Activated naive CD4-positive, alpha-beta T cell treated with anti-CD3 and anti-CD28 coated beads, Interleukin-2, amount 50 U/mL, for 24 hours (primary cell): ENCODE measurements around the gene MAD2L1BP.
A peak's percentile ranks its signal among the peaks of the same experiment; 100 is the strongest.
"Not testable (repeated sequence)": the region's sequence is repeated elsewhere in the genome, so short reads cannot be mapped to it uniquely, and the experiment has no call there.

Experiments
- H3K27ac Mint-ChIP-seq: one replicate; pipeline ENCODE4 v1.8.0; 2021; ENCODE audit warnings: mild to moderate bottlenecking, mixed read lengths
- H3K27me3 Mint-ChIP-seq: one replicate; pipeline ENCODE4 v1.8.0; 2021; ENCODE audit warnings: mixed read lengths
- H3K36me3 Mint-ChIP-seq: one replicate; pipeline ENCODE4 v1.8.0; 2021; ENCODE audit warnings: mixed read lengths
- H3K4me1 Mint-ChIP-seq: one replicate; pipeline ENCODE4 v1.8.0; 2021; ENCODE audit warnings: mixed read lengths
- H3K4me3 Mint-ChIP-seq: one replicate; pipeline ENCODE4 v1.8.0; 2021; ENCODE audit warnings: mild to moderate bottlenecking, mixed read lengths
- H3K9me3 Mint-ChIP-seq: one replicate; pipeline ENCODE4 v1.8.0; 2021; ENCODE audit warnings: mixed read lengths

The MAD2L1BP gene, protein sequence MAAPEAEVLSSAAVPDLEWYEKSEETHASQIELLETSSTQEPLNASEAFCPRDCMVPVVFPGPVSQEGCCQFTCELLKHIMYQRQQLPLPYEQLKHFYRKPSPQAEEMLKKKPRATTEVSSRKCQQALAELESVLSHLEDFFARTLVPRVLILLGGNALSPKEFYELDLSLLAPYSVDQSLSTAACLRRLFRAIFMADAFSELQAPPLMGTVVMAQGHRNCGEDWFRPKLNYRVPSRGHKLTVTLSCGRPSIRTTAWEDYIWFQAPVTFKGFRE

DNA sequence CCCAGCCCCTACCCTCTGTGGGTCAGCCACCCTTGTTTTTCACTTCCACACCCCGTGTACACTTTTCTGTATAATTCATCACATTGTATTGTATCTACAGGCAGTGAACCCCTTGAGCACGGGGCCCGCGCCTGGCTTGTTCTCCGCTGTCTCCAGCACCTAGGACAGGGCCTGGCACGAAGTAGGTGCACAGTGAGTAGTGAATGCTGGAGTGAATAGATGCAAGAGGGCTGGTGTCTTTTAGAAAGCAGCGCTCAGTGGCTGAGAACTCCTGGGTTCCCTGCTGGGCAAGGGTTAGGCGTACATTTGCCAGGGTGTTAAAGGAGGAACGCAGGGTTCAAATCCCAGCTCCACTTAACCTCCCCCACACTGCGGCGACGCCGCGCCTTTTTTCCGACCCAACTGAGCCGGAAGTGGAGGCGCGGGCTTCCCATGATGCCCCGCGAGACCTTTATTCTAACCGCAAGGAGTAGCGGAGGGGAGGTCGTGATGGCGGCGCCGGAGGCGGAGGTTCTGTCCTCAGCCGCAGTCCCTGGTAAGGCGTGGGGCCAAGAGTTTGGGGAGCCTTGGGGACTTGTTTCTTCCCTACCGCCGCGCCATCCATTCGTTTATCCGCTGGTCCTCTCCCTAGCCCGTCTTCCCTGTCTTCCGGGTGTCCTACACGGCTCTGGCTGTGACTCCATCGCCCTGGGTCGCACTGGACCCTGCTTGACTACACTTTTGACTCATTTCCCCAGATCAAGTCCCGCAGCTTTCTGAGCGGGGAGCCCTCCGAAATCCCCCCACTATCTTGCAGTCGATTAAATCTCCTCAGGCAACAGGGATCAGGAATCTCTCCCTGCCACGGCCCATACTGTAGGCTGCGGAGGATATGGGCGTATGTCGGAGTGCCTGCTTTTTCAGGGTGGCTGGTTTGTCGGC is at the start of gene MAD2L1BP:
TSS of gene MAD2L1BP (plus strand) at position 454 of the 921 bp plus-strand sequence. CDS start at position 490, 36 bp downstream.
- Mint-ChIP-seq H3K9me3 (no peaks in the 10 kb centered on the region), H3K27ac (peak within 1 kb of the TSS; percentile 97), H3K4me3 (peak within 1 kb of the TSS; percentile 100), H3K4me1 (peaks cover 48% of the 10 kb centered on the region), H3K27me3 (no peaks in the 10 kb centered on the region), H3K36me3 (peaks cover 9% of the 10 kb centered on the region)

DNA sequence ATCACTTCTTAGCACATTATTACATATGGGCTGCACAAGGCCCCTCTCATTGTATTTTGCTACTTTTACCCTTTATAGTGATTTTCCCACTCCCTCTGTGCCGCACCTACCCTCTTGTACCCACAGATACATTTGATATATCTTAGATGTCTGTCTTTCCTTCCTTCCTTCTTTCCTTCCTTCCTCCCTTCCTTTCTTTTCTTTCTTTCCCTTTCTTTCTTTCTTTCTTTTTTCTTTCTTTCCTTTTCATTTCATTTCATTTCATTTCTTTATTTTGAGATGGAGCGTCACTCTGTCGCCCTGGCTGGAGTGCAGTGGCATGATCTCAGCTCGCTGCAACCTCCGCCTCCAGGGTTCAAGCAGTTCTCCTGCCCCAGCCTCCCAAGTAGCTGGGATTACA is 47.4 kb upstream of the MAD2L1BP start:
- Mint-ChIP-seq H3K9me3 (no peaks in the 10 kb centered on the region), H3K4me1 (peaks cover 20% of the 10 kb centered on the region), H3K27me3 (no peaks in the 10 kb centered on the region), H3K27ac (no peak overlapping the region), H3K4me3 (no peak overlapping the region), H3K36me3 (peaks cover 17% of the 10 kb centered on the region)

- not testable (repeated sequence) for H3K9me3 Mint-ChIP-seq, H3K4me3 Mint-ChIP-seq, H3K27ac Mint-ChIP-seq, H3K4me1 Mint-ChIP-seq, H3K27me3 Mint-ChIP-seq
- peaks cover 16% of the 10 kb centered on the region for H3K36me3 Mint-ChIP-seq
These were observed 46.1 kb upstream of the MAD2L1BP start for GRCh38 chr6:43589564-43589963.

GRCh38 chr6:43593938-43594337 is 41.7 kb upstream of the MAD2L1BP start:
- Mint-ChIP-seq H3K27me3 (no peaks in the 10 kb centered on the region), H3K36me3 (peaks cover 18% of the 10 kb centered on the region), H3K27ac (no peak overlapping the region), H3K9me3 (no peaks in the 10 kb centered on the region), H3K4me1 (no peaks in the 10 kb centered on the region), H3K4me3 (no peak overlapping the region)

GRCh38 chr6:43600595-43600994 is 35.0 kb upstream of the MAD2L1BP start:
- Mint-ChIP-seq H3K27me3 (no peaks in the 10 kb centered on the region), H3K27ac (peak overlapping the region; percentile 15), H3K36me3 (peaks cover 17% of the 10 kb centered on the region), H3K4me3 (no peak overlapping the region), H3K9me3 (no peaks in the 10 kb centered on the region), H3K4me1 (no peaks in the 10 kb centered on the region)

DNA sequence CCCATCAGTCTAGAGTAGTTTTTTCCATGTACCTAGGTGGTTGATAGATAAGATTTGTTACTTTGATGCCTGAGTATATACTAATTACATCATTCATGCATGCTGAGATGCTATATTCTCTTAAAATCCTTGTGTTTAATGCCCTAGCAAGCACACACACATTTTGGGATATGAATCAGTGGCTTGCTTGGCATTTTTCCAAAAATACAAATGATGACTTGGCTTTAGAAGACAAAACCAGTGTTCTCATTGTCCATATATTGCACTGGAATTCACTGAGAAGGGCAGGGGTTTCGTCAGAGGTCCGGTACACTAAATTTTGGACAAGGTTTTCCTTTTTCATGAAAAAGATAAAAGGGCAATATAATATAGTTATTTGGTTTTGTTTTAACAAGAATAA is 31.5 kb upstream of the MAD2L1BP start:
- Mint-ChIP-seq H3K27ac (no peak overlapping the region), H3K27me3 (no peaks in the 10 kb centered on the region), H3K4me1 (peaks cover 4% of the 10 kb centered on the region), H3K36me3 (peaks cover 18% of the 10 kb centered on the region), H3K4me3 (no peak overlapping the region), H3K9me3 (no peaks in the 10 kb centered on the region)

DNA sequence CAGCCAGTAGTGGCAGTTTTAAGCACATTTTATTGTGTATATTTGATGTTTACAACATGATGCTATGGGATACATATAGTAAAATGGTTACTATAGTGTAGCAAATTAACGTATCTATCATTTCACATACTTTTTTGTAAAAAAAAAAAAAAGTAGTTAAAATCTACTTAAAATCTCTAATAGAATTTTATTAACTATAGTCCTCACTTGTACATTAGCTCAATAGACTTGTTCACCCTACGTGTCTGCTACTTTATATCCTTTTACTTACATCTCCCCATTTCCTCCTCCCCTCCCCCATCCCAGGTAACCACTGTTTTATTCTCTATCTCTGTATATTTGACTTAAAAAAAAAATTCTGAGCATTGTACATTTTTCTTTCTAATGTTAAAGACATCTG is 29.6 kb upstream of the MAD2L1BP start:
- H3K27ac Mint-ChIP-seq: no peak overlapping the region
- H3K36me3 Mint-ChIP-seq: peaks cover 18% of the 10 kb centered on the region
- H3K27me3 Mint-ChIP-seq: no peaks in the 10 kb centered on the region
- no peak overlapping the region for H3K4me3 Mint-ChIP-seq
- H3K4me1 Mint-ChIP-seq: peaks cover 4% of the 10 kb centered on the region
- no peaks in the 10 kb centered on the region for H3K9me3 Mint-ChIP-seq

DNA sequence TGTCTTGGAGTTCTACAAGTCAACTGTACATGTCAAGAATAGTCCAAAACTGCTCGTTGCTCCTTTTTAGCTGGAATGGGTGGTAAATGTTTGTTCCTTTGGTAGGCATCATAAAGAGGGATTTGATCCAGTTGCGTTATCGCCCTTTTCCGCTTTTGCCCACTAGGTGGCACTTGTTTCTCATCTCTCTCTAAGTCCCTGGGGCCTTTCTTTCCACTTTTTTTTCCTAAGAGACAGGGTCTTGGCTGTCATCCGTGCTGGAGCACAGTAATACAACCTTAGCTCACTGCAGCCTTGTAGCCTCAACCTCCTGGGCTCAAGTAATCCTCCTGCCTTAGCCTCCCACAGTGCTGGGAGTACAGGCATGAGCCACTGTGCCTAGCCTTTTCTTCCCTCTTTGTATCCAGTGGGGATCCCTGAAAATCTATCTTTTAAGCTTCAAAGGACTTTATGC is 27.3 kb upstream of the MAD2L1BP start:
- Mint-ChIP-seq H3K4me3 (no peak overlapping the region), H3K9me3 (no peaks in the 10 kb centered on the region), H3K27me3 (no peaks in the 10 kb centered on the region), H3K27ac (no peak overlapping the region), H3K4me1 (peaks cover 4% of the 10 kb centered on the region), H3K36me3 (peaks cover 12% of the 10 kb centered on the region)

GRCh38 chr6:43608807-43609206 is 26.8 kb upstream of the MAD2L1BP start:
- Mint-ChIP-seq H3K9me3 (no peaks in the 10 kb centered on the region), H3K4me3 (no peak overlapping the region), H3K4me1 (peaks cover 4% of the 10 kb centered on the region), H3K27me3 (no peaks in the 10 kb centered on the region), H3K27ac (peak overlapping the region; percentile 24), H3K36me3 (peaks cover 13% of the 10 kb centered on the region)

DNA sequence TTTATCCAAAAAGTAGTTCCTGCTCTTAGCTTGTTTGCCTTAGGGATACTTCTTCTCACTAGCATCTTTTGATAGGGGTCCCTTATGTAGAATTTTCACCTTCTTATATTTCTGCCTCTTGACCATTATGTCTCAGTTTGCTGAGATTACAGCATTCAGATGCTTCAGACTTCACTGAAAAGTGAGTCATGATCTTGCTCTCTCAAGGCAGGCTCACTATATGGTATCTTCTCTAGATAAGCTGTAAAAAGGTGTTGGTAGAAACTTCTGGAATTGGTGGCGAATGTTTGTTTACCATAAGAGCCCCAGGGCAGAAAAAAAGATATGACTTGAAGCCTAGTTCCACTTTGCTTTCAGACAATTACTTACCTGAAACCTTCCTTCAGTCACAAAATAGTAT is 26.2 kb upstream of the MAD2L1BP start:
- Mint-ChIP-seq H3K9me3 (no peaks in the 10 kb centered on the region), H3K4me3 (no peak overlapping the region), H3K4me1 (peaks cover 4% of the 10 kb centered on the region), H3K36me3 (peaks cover 11% of the 10 kb centered on the region), H3K27ac (no peak overlapping the region), H3K27me3 (no peaks in the 10 kb centered on the region)

- Mint-ChIP-seq H3K27me3 (no peaks in the 10 kb centered on the region), H3K36me3 (peaks cover 11% of the 10 kb centered on the region), H3K27ac (peak overlapping the region; percentile 78), H3K4me1 (peaks cover 4% of the 10 kb centered on the region), H3K9me3 (no peaks in the 10 kb centered on the region), H3K4me3 (no peak overlapping the region)
These were observed 25.2 kb upstream of the MAD2L1BP start for GRCh38 chr6:43610431-43610830.

DNA sequence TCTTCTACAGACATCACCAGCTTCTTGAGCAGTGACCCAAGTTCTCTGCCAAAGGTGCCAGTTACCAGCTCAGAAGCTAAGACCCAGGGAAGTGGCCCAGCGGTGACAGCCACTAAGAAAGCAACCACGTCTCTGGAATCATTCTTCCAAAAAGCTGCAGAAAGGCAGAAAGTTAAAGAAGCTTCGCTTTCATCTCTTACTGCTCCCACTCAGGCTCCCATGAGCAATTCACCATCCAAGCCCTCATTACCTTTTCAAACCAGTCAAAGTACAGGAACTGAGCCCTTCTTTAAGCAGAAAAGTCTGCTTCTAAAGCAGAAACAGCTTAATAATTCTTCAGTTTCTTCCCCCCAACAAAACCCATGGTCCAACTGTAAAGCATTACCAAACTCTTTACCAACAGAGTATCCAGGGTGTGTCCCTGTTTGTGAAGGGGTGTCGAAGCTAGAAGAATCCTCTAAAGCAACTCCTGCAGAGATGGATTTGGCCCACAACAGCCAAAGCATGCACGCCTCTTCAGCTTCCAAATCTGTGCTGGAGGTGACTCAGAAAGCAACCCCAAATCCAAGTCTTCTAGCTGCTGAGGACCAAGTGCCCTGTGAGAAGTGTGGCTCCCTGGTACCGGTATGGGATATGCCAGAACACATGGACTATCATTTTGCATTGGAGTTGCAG is 21.8 kb upstream of the MAD2L1BP start:
- Mint-ChIP-seq H3K27me3 (no peaks in the 10 kb centered on the region), H3K4me3 (no peak overlapping the region), H3K36me3 (peaks cover 5% of the 10 kb centered on the region), H3K9me3 (no peaks in the 10 kb centered on the region), H3K4me1 (no peaks in the 10 kb centered on the region), H3K27ac (no peak overlapping the region)

GRCh38 chr6:43614396-43614730 is 21.3 kb upstream of the MAD2L1BP start:
- H3K4me1 Mint-ChIP-seq: no peaks in the 10 kb centered on the region

DNA sequence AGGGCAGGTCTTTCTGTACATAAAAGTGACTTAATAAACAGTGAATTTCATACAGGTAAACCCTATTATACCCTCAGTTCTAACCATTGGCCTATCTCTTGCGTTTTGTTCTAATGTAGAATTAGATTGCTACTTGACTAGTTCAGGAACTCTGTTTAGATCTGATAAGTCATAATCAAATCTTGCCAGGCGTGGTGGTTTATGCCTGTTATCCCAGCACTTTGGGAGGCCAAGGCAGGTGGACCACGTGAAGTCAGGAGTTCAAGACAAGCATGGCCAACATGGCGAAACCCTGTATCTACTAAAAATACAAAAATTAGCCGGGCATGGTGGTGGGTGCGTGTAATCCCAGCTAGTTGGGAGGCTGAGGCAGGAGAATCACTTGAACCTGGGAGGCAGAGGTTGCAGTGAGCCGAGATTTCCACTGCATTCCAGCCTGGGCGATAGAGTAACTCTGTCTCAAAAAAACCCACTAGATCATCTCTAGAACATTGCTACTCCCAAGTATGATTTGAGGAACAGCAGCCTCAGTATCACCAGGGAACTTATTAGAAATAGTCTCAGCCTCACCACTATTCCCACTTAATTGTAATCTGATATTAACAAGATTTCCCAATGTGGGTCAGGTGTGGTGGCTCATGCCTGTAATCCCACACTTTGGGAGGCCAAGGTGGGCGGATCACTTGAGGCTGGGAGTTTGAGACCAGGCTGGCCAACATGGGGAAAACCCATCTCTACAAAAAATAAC is 18.7 kb upstream of the MAD2L1BP start:
- Mint-ChIP-seq H3K27ac (peak overlapping the region; percentile 7), H3K9me3 (no peaks in the 10 kb centered on the region)

More at GRCh38 chr6:43614396-43614730, 21.3 kb upstream of the MAD2L1BP start:
- Mint-ChIP-seq H3K27ac (no peak overlapping the region), H3K4me3 (no peak overlapping the region), H3K27me3 (no peaks in the 10 kb centered on the region), H3K9me3 (no peaks in the 10 kb centered on the region), H3K36me3 (peaks cover 5% of the 10 kb centered on the region)

More for the DNA sequence above, 18.7 kb upstream of the MAD2L1BP start:
- H3K27me3 Mint-ChIP-seq: no peaks in the 10 kb centered on the region
- H3K36me3 Mint-ChIP-seq: peaks cover 5% of the 10 kb centered on the region
- H3K4me3 Mint-ChIP-seq: no peak overlapping the region
- no peaks in the 10 kb centered on the region for H3K4me1 Mint-ChIP-seq
